ENCODE measurements around the gene GPD2.

The GPD2 gene

GRCh38 chr2:156436497-156437085 lies 412 bp downstream of the GPD2 start:
- DNase-seq = no peak

GRCh38 chr2:156437272-156437930 lies 1.2 kb downstream of the GPD2 start:
- DNase-seq = no peak

- DNase-seq = no peak
These were observed 1.8 kb downstream of the GPD2 start for GRCh38 chr2:156437931-156438410.

GRCh38 chr2:156443089-156443488 lies 6.9 kb downstream of the GPD2 start:
- DNase-seq = no peak

- DNase-seq = peak; percentile 31
These were observed 9.4 kb downstream of the GPD2 start for GRCh38 chr2:156445296-156446220.

- no peak for DNase-seq
These were observed 11.6 kb downstream of the GPD2 start for GRCh38 chr2:156447761-156448160.

GRCh38 chr2:156448766-156449165 lies 12.6 kb downstream of the GPD2 start:
- DNase-seq = no peak

- DNase-seq = no peak
These were observed 16.8 kb downstream of the GPD2 start for GRCh38 chr2:156452971-156453370.

- DNase-seq = no peak
These were observed 19.3 kb downstream of the GPD2 start for GRCh38 chr2:156455361-156455975.

- DNase-seq = no peak
These were observed 20.4 kb downstream of the GPD2 start for GRCh38 chr2:156456616-156457015.

- no peak for DNase-seq
These were observed 21.6 kb downstream of the GPD2 start for GRCh38 chr2:156457523-156458517.

GRCh38 chr2:156459720-156460119 lies 23.5 kb downstream of the GPD2 start:
- DNase-seq = no peak

GRCh38 chr2:156464106-156464505 lies 27.9 kb downstream of the GPD2 start:
- no peak for DNase-seq

GRCh38 chr2:156465573-156465972 lies 29.4 kb downstream of the GPD2 start:
- DNase-seq = no peak

GRCh38 chr2:156466739-156467405 lies 30.7 kb downstream of the GPD2 start:
- no peak for DNase-seq

- DNase-seq = no peak
These were observed 34.9 kb downstream of the GPD2 start for GRCh38 chr2:156470975-156471583.

- no peak for DNase-seq
These were observed 35.6 kb downstream of the GPD2 start for GRCh38 chr2:156471762-156472161.

- no peak for DNase-seq
These were observed 36.5 kb downstream of the GPD2 start for GRCh38 chr2:156472686-156473085.

GRCh38 chr2:156473445-156473844 lies 37.3 kb downstream of the GPD2 start:
- no peak for DNase-seq

GRCh38 chr2:156474401-156474800 lies 38.2 kb downstream of the GPD2 start:
- DNase-seq = no peak

Measured in amniotic stem cell (primary cell).